Stimulated activated CD8-positive, alpha-beta memory T cell treated with anti-CD3 and anti-CD28 coated beads, Interleukin-7, amount 100 ng/mL, for 48 hours (primary cell): ENCODE measurements around the gene RARB.

Source experiments
- DNase-seq, 2 donors: peaks; one replicate each; pipeline ENCODE4 v3.0.0-alpha.2; 2020; ENCODE audit warnings: low read depth in 1 of 2; ENCODE audit errors: extremely low read depth in 1 of 2

The RARB gene

GRCh38 chr3:25547103-25547502, 119.0 kb downstream of the RARB start:
- no peak for DNase-seq

DNA sequence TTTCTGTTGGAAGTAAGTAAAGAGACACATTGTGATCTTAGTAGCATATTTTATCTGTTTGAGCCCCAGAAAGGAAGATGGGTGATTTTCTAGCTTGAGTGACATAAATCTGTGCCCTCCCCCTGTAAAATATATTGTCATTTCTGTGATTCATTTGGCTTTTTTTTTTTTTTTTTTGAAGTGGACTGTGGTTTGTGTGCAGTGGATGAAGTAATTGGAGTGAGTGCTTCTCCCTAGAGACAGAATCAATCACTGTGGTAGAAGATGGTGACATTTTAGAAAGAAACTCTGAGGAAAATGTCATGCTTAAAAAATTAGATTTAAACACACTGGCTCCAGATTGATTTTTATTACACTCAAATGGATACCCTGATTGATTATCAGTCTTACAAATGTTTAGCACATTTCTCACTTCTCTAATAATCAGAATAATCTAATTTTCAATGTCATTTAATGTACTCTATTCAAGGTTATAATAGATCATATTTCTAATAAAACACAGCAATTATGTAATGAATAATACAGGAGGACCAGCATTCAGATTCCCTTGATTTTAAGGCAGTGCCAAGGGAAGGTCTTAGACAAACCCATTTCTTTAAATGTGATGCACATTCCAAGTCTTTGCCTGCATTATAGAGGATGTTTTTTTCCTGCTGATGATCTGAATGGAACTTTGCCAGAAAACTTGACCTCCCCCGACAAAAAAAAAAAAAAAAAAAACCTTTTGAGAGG, 120.0 kb downstream of the RARB start:
- no peak for DNase-seq

DNA sequence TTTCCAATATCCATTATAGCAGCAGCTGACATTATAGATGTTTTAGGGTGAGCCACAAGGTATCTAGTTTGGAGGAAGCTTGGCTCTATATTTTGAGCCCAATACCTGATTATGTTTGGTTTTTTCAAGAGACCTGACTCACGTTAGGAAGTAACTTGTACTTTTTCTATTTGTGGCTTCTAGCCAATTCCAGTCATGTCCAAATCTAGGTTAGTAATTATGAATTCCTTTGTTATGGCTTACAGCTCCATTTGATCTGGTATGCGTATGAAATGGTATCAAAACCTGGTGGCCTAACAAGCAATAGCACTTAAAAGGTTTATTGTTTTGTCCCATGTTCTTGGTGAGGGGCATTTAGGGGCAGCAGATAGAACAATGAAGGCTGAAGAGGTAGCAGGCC, 120.8 kb downstream of the RARB start:
- DNase-seq: no peak

- DNase-seq: no peak
Measured at GRCh38 chr3:25552251-25552650, 124.2 kb downstream of the RARB start.

DNA sequence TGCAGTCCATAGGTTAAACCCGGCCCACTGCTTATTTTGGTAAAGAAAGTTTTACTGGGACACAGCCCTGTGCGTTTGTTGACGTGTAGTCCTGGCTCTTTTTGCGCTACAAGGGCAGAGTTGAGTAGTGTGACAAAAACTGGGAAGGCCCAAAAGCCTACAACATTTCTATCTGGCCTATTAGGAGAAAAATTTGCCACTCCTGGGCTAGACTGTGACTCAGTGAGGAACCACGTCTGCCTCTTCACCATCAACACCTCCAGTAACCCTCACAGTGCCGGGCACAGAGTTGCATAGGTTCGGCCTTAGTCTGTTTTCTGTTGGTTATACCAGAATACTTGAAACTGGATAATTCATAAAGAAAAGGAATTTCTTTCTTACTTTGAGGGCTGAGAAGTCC, 126.3 kb downstream of the RARB start:
- DNase-seq: no peak

DNA sequence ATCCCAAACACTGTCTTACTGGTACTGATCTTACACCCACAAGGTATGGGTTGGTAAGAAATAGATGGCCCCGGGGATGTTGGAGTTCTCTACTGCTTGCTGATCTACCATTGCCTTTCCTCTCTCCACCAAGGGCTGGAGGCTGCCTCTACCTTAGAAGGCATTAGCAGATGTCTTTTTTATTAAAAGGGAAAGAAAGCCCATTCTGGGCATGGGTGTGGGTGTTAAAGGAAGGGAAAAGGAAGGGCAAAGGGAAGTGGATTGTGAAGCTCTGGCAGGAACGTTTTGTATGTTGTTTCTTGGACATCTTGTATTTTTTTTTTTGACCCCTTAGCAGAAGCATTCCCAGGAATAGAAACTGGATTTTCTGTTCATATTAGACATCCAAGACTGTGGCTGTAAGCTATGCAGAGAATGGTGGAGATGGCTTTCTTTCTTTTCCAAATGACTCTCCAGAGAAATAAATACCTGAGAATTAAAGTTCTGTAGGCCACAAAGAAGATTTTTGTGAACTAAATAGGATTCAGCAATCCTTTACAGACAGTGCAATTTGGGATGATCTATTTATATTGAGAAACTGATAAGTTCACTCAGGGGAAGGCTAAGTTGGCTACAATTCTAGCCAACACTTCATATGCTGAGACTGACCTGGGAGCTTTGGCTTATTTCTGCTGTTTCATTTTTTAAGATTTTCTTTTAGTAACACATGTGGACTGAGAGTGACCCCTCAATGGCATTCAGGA, 127.8 kb downstream of the RARB start:
- DNase-seq: no peak

DNA sequence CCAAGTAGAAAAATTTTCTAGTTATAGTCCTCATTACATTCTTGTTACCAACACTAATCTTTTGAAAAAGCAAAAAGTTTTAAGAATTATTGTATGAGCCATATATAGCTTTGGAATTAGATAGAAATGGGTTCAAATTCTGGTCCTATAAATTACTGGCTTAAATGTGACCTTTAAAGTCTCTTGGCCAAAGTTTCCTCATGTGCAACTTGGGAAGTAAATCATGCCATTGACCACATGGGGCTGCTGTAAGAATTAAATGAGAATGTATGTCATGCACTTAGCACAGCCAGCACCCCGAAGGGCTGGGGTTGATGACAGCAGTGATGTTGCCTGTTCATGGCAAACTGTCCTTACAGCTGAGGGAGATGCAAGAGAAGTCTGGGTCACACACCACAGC, 128.4 kb downstream of the RARB start:
- DNase-seq: no peak

GRCh38 chr3:25557694-25558093, 129.6 kb downstream of the RARB start:
- no peak for DNase-seq

- no peak for DNase-seq
Measured at GRCh38 chr3:25558121-25558520, 130.1 kb downstream of the RARB start.

- DNase-seq: no peak
Measured at GRCh38 chr3:25558796-25559195, 130.7 kb downstream of the RARB start.

GRCh38 chr3:25563601-25564000, 135.5 kb downstream of the RARB start:
- DNase-seq: no peak

GRCh38 chr3:25564075-25564474, 136.0 kb downstream of the RARB start:
- DNase-seq: no peak

DNA sequence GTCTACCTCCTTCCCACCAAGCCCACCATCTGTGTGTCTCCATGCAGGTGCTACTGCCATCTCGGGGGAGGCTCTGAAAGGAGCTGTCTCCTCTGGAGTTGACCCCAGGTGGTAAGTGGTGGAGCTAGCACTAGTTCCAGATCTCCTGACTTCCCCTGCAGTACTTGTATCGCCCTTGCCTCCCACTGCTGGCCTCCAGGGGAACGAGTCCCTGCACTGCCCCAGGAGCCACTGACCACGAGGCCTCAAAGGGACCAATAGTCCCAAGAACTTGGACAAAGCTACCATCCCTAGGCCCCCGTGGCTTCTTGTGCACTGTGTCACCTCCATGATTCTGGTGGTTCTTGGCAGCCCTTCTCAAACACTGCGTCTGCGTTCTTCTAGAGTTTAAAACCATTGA, 137.7 kb downstream of the RARB start:
- no peak for DNase-seq

- DNase-seq: no peak
Measured at GRCh38 chr3:25566358-25566920, 138.4 kb downstream of the RARB start.

DNA sequence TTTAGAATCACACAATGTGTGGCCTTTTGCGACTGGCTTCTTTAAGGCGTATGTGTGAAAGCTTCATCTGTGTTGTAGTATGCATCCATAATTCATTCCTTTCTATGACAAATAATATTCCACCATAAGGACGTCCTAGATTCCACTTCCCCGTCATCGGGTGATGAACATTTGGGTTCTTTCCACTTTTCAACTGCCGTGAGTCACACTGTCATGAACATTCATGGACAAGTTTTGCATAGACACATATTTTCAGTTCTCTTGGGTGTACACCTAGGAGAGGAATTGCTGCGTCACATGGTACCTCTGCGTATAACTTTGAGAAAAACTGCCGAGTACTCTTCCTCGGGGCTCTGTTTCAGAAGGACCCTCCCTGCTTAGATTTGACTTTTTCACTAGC, 139.3 kb downstream of the RARB start:
- no peak for DNase-seq

DNA sequence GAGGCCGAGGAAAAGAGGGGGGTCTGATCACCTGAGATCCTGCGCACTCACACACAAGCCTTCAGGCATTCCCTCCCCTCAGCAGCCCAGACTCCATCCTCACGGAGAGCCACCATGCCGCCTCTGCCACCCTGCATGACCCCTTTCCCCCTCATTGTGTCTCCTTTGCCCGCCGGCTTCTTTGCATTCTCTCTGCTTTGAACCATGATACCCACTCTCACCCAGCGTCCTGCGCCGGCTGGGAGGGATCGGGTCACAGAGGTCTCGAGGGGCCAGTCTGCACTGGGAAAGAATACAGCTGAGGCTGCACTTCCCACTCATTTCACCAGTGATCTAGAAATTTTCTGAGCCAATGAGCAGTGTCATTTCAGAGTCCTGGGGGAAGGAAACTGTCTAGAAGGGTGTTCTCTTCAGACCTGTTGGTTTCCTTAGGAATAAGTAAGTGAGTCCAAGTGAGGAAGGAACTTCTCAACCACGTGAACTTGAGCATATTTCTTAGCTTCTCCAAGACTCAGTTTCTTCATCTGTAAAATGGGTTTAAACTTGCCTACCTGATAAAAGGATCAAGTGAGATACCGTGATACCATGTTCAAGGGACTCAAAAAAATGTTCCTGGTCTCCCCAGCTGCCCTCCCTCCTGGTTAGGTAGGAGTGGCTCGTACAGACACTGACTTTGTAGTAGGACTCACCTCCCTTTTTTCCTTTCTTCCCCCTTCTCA, 139.9 kb downstream of the RARB start:
- DNase-seq: no peak

GRCh38 chr3:25568525-25569078, 140.5 kb downstream of the RARB start:
- no peak for DNase-seq

DNA sequence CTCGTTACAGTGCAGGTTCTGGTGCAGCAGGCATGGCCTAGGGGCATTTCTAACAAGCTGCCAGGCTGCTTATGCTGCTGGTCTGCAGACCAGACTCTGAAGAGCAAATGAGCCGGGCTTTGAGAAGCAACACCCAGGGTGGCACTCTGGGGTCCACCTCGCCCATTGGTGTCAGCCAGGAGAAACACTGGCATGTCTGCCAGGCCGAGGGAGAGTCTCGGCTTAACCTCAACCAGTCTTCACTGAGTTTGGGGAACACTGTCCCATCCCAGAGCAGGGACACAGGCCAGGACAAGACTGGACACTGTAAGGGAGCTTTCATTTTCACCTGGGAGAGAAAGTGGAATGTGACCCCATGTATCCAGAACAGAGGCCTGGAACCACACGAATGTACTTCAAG, 143.2 kb downstream of the RARB start:
- DNase-seq: no peak

- DNase-seq: no peak
Measured at GRCh38 chr3:25572336-25572735, 144.3 kb downstream of the RARB start.

DNA sequence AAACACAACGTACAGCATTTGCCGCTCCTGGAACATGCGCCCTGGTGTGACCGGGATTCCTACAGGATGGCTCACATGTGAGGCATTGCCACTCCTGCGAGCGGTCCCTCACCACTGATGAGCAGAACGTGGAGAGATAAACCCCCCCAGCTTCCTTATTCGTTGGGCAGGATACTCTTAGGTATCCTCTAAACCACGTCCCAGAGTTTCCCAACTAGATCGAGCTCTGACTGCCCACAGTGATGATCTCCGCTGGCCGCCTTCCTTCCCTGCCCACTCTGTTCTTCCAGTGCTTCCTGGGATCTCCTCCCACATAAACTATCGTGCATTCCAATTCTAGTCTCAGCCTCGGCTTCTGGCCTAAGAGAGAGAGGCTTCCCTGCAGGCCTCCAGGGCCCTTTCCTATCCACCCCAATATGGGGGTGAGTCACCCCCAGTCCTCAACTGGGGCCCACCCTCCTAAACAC, 144.9 kb downstream of the RARB start:
- no peak for DNase-seq
